Left kidney (tissue), 2 donors: ENCODE results near the gene DYNLRB1. TPM values are rescaled to one million over a fixed set of nuclear protein-coding genes. Genes with fewer than 3 reads are reported as not detected.

ENCODE experiments used
- DNase-seq: peaks from one replicate; pipeline ENCODE4 v3.0.0-alpha.2; 2013
- polyA plus RNA-seq: library from polyadenylated mRNA; unstranded; fragments of 120-200 nt; gene quantifications from one replicate; pipeline ENCODE4 v1.2.1, GENCODE V29; 2013; ENCODE audit not compliant: insufficient read length

Gene DYNLRB1
- polyA plus RNA-seq, 1 donor: 191 TPM

GRCh38 chr20:34553366-34553867, 37.2 kb downstream of the DYNLRB1 start:
- no peak for DNase-seq

- no peak for DNase-seq
Measured at GRCh38 chr20:34557936-34558319, 41.7 kb downstream of the DYNLRB1 start.

- peak; percentile 88 for DNase-seq
Measured at GRCh38 chr20:34558320-34559218, 42.3 kb downstream of the DYNLRB1 start, which contains the start of gene MAP1LC3A. TSS of gene MAP1LC3A (plus strand) at chr20:34558718. CDS start at chr20:34558869, 151 bp downstream.

GRCh38 chr20:34559311-34560140, 43.3 kb downstream of the DYNLRB1 start:
- no peak for DNase-seq

- no peak for DNase-seq
Measured at GRCh38 chr20:34560141-34560523, 43.9 kb downstream of the DYNLRB1 start.

- DNase-seq: no peak
Measured at GRCh38 chr20:34560614-34561013, 44.4 kb downstream of the DYNLRB1 start.

GRCh38 chr20:34561661-34562060, 45.4 kb downstream of the DYNLRB1 start:
- DNase-seq: no peak

GRCh38 chr20:34562641-34563040, 46.4 kb downstream of the DYNLRB1 start:
- DNase-seq: no peak

GRCh38 chr20:34564833-34565232, 48.6 kb downstream of the DYNLRB1 start:
- DNase-seq: no peak

GRCh38 chr20:34566978-34567891, 51.0 kb downstream of the DYNLRB1 start:
- DNase-seq: no peak

GRCh38 chr20:34567892-34568865, 52.0 kb downstream of the DYNLRB1 start:
- DNase-seq: no peak

GRCh38 chr20:34569598-34569997, 53.4 kb downstream of the DYNLRB1 start:
- no peak for DNase-seq

- DNase-seq: no peak
Measured at GRCh38 chr20:34570859-34571306, 54.7 kb downstream of the DYNLRB1 start.

GRCh38 chr20:34571753-34572152, 55.5 kb downstream of the DYNLRB1 start:
- DNase-seq: no peak

- no peak for DNase-seq
Measured at GRCh38 chr20:34573541-34574300, 57.5 kb downstream of the DYNLRB1 start.

- DNase-seq: no peak
Measured at GRCh38 chr20:34574426-34574825, 58.2 kb downstream of the DYNLRB1 start.

GRCh38 chr20:34574861-34575260, 58.6 kb downstream of the DYNLRB1 start:
- DNase-seq: no peak

GRCh38 chr20:34575271-34575670, 59.0 kb downstream of the DYNLRB1 start:
- no peak for DNase-seq

- DNase-seq: no peak
Measured at GRCh38 chr20:34575756-34576155, 59.5 kb downstream of the DYNLRB1 start.

- DNase-seq: no peak
Measured at GRCh38 chr20:34577061-34577460, 60.8 kb downstream of the DYNLRB1 start.
